Psoas muscle (tissue), 8 donors: Measurements from ENCODE around the gene CD79B. TPM values are rescaled to one million over a fixed set of nuclear protein-coding genes. Genes with fewer than 3 reads are reported as not detected.
"Not testable (repeated sequence)": the region's sequence is repeated elsewhere in the genome, so short reads cannot be mapped to it uniquely, and the experiment has no call there.

Experiments used
- ATAC-seq, 4 donors: fragments of 200-7000 bp; cut with Tn5 transposase; one replicate each; pipeline ENCODE4 v1.9.1; 2020; ENCODE audit warnings: moderate library complexity in 3 of 4, mild to moderate bottlenecking in 2 of 4
- DNase-seq, 2 donors: peaks; one replicate each; pipeline ENCODE4 v3.0.0-alpha.2; 2020
- H3K27ac ChIP-seq: fragments of 200-600 bp; one replicate; pipeline ENCODE4 v1.8.0; 2022
- H3K27me3 ChIP-seq, 3 donors: fragments of 200-600 bp in 1 of 3; one replicate each; pipeline versions ENCODE4 v1.6.1 to v1.8.0; 2013 to 2022; ENCODE audit warnings: low read length in 2 of 3, mild to moderate bottlenecking in 2 of 3, moderate library complexity in 1 of 3; ENCODE audit not compliant: insufficient read depth in 3 of 3
- H3K36me3 ChIP-seq, 2 donors: fragments of 200-600 bp in 1 of 2; one replicate each; pipeline versions ENCODE4 v1.6.1 to v1.8.0; 2013 to 2022; ENCODE audit warnings: low read depth in 1 of 2, mild to moderate bottlenecking in 1 of 2, moderate library complexity in 1 of 2; ENCODE audit not compliant: insufficient read depth in 1 of 2
- H3K4me1 ChIP-seq: fragments of 200-600 bp; one replicate; pipeline ENCODE4 v1.8.0; 2022
- H3K4me3 ChIP-seq: fragments of 200-600 bp; one replicate; pipeline ENCODE4 v1.8.0; 2022; ENCODE audit warnings: mild to moderate bottlenecking
- H3K9me3 ChIP-seq: fragments of 200-600 bp; one replicate; pipeline ENCODE4 v1.8.0; 2022
- CTCF ChIP-seq: fragments of 200-600 bp; IDR thresholded peaks from one replicate; pipeline ENCODE4 v1.8.0; 2022; ENCODE audit warnings: antibody characterized with exemption
- WGBS, 3 donors: extraction: QIAGEN DNeasy Blood & Tissue Kit; methylation state at CpG; one replicate each; pipeline versions ENCODE4 v1.1.6 to v1.1.7; 2013; 5-methylcytosine and 5-hydroxymethylcytosine counted together
- intact Hi-C, 2 donors: fragments of 100-400 bp; cut with DNase I; formaldehyde crosslinking; loops; one replicate each; pipeline versions ENCODE4 v1.11.0 to v1.14.2; 2022
- polyA plus RNA-seq, 3 donors: library from polyadenylated mRNA; stranded (reverse); fragments of 200-250 nt; gene quantifications; one replicate each; pipeline ENCODE4 v1.2.3, GENCODE V29; 2013
- total RNA-seq, 4 donors: library from RNA; stranded (reverse); fragmentation: NEBNext Ultra II Directional in 2 of 4; extraction: Animal tissue kit (Norgen Biotek cat#: 25700) in 2 of 4; gene quantifications; one replicate each; pipeline versions ENCODE4 v1.2.1 to v1.2.4, GENCODE V29; 2021 to 2023
- donor health status: healthy with polysubstance abuse.
- donor health status: DM: no; HTN: no; CAD: no; lungs with moderate emphysema.
- donor health status: Bipolar disorder and iron deficiency.
- donor health status: healthy.
- donor health status: DM: yes; HTN: yes; CAD: no.
- donor health status: DM: no; HTN: no; CAD: no.
- donor health status: DM: no; HTN: no; CAD: no.
- donor health status: DM: yes; HTN: yes; CAD: no.

The CD79B gene
- total and polyA plus RNA-seq, 7 donors, result 1.9 to 5.7 (median 3.7) TPM

GRCh38 chr17:63914471-63914870, 17.7 kb downstream of the CD79B start:
- no peak for DNase-seq
- TF ChIP-seq CTCF, result no peak
- no peaks in the 10 kb centered on the region for H3K4me1 ChIP-seq
- no peaks in the 10 kb centered on the region for H3K36me3 ChIP-seq
- whole genome bisulfite sequencing, 3 donors, result 88 to 93% (median 92%) methylated on average over 7 of the region's 7 CpGs
- no peaks in the 10 kb centered on the region for H3K27me3 ChIP-seq
- no peaks in the 10 kb centered on the region for H3K9me3 ChIP-seq
- ATAC-seq, result no peak
- no peak overlapping the region for H3K27ac ChIP-seq
- no peak overlapping the region for H3K4me3 ChIP-seq
- intact Hi-C loops, result loop anchor here (5.0 to 10.0 kb wide), 3 partner anchors 113 to 220 kb away; partner anchors contain the start of gene ERN1 (in 2 of the 2)

GRCh38 chr17:63911657-63912100, 20.5 kb downstream of the CD79B start:
- DNase-seq, result no peak
- intact Hi-C loops, result loop anchor here (5.0 to 10.0 kb wide), 3 partner anchors 116 to 223 kb away; partner anchors contain the start of gene ERN1 (in 2 of the 2)
- Histone ChIP-seq H3K9me3 (no peaks in the 10 kb centered on the region), H3K4me3 (no peak overlapping the region), H3K4me1 (no peaks in the 10 kb centered on the region), H3K36me3 (no peaks in the 10 kb centered on the region), H3K27ac (no peak overlapping the region), H3K27me3 (no peaks in the 10 kb centered on the region)
- peak; percentile 81 to 89 (median 82) for ATAC-seq
- WGBS, 3 donors, result 36 to 56% (median 42%) methylated on average over 6 to 8 of the region's 8 CpGs
- TF ChIP-seq CTCF, result peak; percentile 84

GRCh38 chr17:63911041-63911635, 21.0 kb downstream of the CD79B start, which contains the start of gene CSHL1:
Gene CSHL1 (minus strand): TSS chr17:63911258. CDS start chr17:63911196, 62 bp downstream.
- no peak for ATAC-seq
- TF ChIP-seq CTCF, result no peak
- no peak within 1 kb of the TSS for H3K27ac ChIP-seq

GRCh38 chr17:63910096-63910495, 22.0 kb downstream of the CD79B start:
- 81 to 87% (median 83%) methylated on average over 14 of the region's 14 CpGs for WGBS, 3 donors
- H3K4me1 ChIP-seq, result no peaks in the 10 kb centered on the region
- H3K9me3 ChIP-seq, result no peaks in the 10 kb centered on the region
- ATAC-seq (no peak), DNase-seq (no peak)
- H3K27ac ChIP-seq, result no peak overlapping the region
- TF ChIP-seq CTCF, result no peak
- no peaks in the 10 kb centered on the region for H3K27me3 ChIP-seq
- no peak overlapping the region for H3K4me3 ChIP-seq
- no peaks in the 10 kb centered on the region for H3K36me3 ChIP-seq
- intact Hi-C loops, result loop anchor here (5.0 to 10.0 kb wide), 3 partner anchors 117 to 225 kb away; partner anchors contain the start of gene ERN1 (in 2 of the 2)

More at GRCh38 chr17:63911041-63911635, 21.0 kb downstream of the CD79B start, which contains the start of gene CSHL1:
- Histone ChIP-seq H3K4me1 (no peaks in the 10 kb centered on the region), H3K4me3 (no peak within 1 kb of the TSS), H3K9me3 (no peaks in the 10 kb centered on the region), H3K36me3 (no peaks in the 10 kb centered on the region), H3K27me3 (no peaks in the 10 kb centered on the region)
- WGBS, 3 donors, result 67 to 78% (median 70%) methylated on average over 15 of the region's 15 CpGs
- intact Hi-C loops, result loop anchor here (5.0 to 10.0 kb wide), 3 partner anchors 116 to 224 kb away; partner anchors contain the start of gene ERN1 (in 2 of the 2)
- no peak for DNase-seq

GRCh38 chr17:63909586-63909985, 22.5 kb downstream of the CD79B start:
- not testable (repeated sequence) for DNase-seq

More at GRCh38 chr17:63909586-63909985, 22.5 kb downstream of the CD79B start:
- H3K27me3 ChIP-seq, intact Hi-C loops, H3K36me3 ChIP-seq, H3K27ac ChIP-seq, H3K4me3 ChIP-seq, H3K9me3 ChIP-seq, ATAC-seq, H3K4me1 ChIP-seq: not testable (repeated sequence)
- WGBS, 3 donors, result 91 to 95% (median 93%) methylated on average over 9 to 10 of the region's 10 CpGs
